ENCODE measurements around the gene KIAA1549.

GRCh38 chr7:138919911-138920310 is 61.3 kb downstream of the KIAA1549 start:
- TF ChIP-seq CTCF (IDR thresholded peaks at IDR 0.05): no peak
- no peak for TF ChIP-seq TFCP2L1 (CRISPR knock-in tag; IDR thresholded peaks at IDR 0.05)
- no peak for TF ChIP-seq CHD2 (IDR thresholded peaks at IDR 0.05; ENCODE audit: low read length, partially characterized antibody)
- no peak for TF ChIP-seq ESRRA (IDR thresholded peaks at IDR 0.05; ENCODE audit: borderline replicate concordance, low read length)
- TF ChIP-seq RNF2 (IDR thresholded peaks at IDR 0.05; ENCODE audit: borderline replicate concordance, low read depth): no peak
